ENCODE results near the gene TSPYL2.

Gene TSPYL2

GRCh38 chrX:53071604-53072417 lies 10.4 kb upstream of the TSPYL2 start:
- no peak for TF ChIP-seq CSDC2 (CRISPR knock-in tag; IDR thresholded peaks at IDR 0.05)
- TF ChIP-seq PPARA (CRISPR knock-in tag; IDR thresholded peaks at IDR 0.05; ENCODE audit: borderline replicate concordance): no peak
- TF ChIP-seq CSRNP3 (CRISPR knock-in tag; IDR thresholded peaks at IDR 0.05): no peak
- no peak for TF ChIP-seq ZFP3 (CRISPR knock-in tag; IDR thresholded peaks at IDR 0.05)
- no peak for TF ChIP-seq RARB (CRISPR knock-in tag; IDR thresholded peaks at IDR 0.05)
- TF ChIP-seq OSR1 (CRISPR knock-in tag; IDR thresholded peaks at IDR 0.05): no peak
- TF ChIP-seq ZNF70 (CRISPR knock-in tag; IDR thresholded peaks at IDR 0.05): no peak
- TF ChIP-seq ZC3H10 (CRISPR knock-in tag; IDR thresholded peaks at IDR 0.05): no peak
- no peak for TF ChIP-seq ZNF8 (CRISPR knock-in tag; IDR thresholded peaks at IDR 0.05)
- TF ChIP-seq BACH2 (CRISPR knock-in tag; IDR thresholded peaks at IDR 0.05; ENCODE audit: borderline replicate concordance): no peak

GRCh38 chrX:53072418-53073114 lies 9.6 kb upstream of the TSPYL2 start:
- ATAC-seq: peak; percentile 43
- TF ChIP-seq CSDC2 (CRISPR knock-in tag; IDR thresholded peaks at IDR 0.05): no peak
- TF ChIP-seq RARB (CRISPR knock-in tag; IDR thresholded peaks at IDR 0.05): no peak
- TF ChIP-seq CSRNP3 (CRISPR knock-in tag; IDR thresholded peaks at IDR 0.05): no peak

More at GRCh38 chrX:53071604-53072417, 10.4 kb upstream of the TSPYL2 start:
- peak; percentile 93 for ATAC-seq

DNA sequence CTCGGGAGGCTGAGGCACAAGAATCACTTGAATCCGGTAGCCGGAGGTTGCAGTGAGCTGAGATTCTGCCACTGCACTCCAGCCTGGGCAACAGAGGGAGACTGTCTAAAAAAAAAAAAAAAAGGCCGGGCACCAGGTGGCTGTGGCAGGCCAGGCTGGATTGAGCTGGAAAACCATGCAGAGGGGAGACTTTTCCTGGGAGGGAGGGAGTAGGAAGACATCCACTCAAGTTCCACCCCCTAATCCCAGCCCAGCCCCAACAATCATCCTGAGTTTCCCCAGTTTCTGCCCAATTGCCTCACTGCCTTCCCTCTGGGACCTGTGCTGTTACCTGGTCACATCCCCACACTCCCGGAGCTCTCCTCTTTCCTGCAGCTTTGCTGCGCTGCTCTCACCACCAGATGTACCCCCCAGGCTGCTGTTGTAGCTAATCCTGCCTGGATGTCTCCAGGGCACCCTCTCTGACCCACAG lies 9.0 kb upstream of the TSPYL2 start:
- TF ChIP-seq ARNTL (CRISPR knock-in tag; IDR thresholded peaks at IDR 0.05; ENCODE audit: borderline replicate concordance, low read depth) (no peak), TSHZ2 (CRISPR knock-in tag; IDR thresholded peaks at IDR 0.05) (no peak), TCF4 (CRISPR knock-in tag; IDR thresholded peaks at IDR 0.05; ENCODE audit: borderline replicate concordance) (no peak), ESRRG (CRISPR knock-in tag; IDR thresholded peaks at IDR 0.05) (no peak), ZNF565 (CRISPR knock-in tag; conservative IDR thresholded peaks at IDR 0.05; ENCODE audit: low read depth) (no peak), GLIS3 (CRISPR knock-in tag; IDR thresholded peaks at IDR 0.05) (no peak), ZFP30 (CRISPR knock-in tag; IDR thresholded peaks at IDR 0.05) (no peak), OSR1 (CRISPR knock-in tag; IDR thresholded peaks at IDR 0.05) (no peak), TOX (CRISPR knock-in tag; IDR thresholded peaks at IDR 0.05; ENCODE audit: borderline replicate concordance) (no peak), SNAI2 (CRISPR knock-in tag; IDR thresholded peaks at IDR 0.05) (no peak)
- TF ChIP-seq, protein P1, sequence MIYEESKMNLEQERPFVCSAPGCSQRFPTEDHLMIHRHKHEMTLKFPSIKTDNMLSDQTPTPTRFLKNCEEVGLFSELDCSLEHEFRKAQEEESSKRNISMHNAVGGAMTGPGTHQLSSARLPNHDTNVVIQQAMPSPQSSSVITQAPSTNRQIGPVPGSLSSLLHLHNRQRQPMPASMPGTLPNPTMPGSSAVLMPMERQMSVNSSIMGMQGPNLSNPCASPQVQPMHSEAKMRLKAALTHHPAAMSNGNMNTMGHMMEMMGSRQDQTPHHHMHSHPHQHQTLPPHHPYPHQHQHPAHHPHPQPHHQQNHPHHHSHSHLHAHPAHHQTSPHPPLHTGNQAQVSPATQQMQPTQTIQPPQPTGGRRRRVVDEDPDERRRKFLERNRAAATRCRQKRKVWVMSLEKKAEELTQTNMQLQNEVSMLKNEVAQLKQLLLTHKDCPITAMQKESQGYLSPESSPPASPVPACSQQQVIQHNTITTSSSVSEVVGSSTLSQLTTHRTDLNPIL (CRISPR knock-in tag; IDR thresholded peaks at IDR 0.05; ENCODE audit: low read depth): no peak
- TF ChIP-seq, protein P2, sequence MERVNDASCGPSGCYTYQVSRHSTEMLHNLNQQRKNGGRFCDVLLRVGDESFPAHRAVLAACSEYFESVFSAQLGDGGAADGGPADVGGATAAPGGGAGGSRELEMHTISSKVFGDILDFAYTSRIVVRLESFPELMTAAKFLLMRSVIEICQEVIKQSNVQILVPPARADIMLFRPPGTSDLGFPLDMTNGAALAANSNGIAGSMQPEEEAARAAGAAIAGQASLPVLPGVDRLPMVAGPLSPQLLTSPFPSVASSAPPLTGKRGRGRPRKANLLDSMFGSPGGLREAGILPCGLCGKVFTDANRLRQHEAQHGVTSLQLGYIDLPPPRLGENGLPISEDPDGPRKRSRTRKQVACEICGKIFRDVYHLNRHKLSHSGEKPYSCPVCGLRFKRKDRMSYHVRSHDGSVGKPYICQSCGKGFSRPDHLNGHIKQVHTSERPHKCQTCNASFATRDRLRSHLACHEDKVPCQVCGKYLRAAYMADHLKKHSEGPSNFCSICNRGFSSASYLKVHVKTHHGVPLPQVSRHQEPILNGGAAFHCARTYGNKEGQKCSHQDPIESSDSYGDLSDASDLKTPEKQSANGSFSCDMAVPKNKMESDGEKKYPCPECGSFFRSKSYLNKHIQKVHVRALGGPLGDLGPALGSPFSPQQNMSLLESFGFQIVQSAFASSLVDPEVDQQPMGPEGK (CRISPR knock-in tag; IDR thresholded peaks at IDR 0.05; ENCODE audit: borderline replicate concordance): no peak
- ATAC-seq: peak; percentile 33

Measured in SK-N-SH treated with all-trans-retinoic acid at 6 μM for 48 hours (cell line).